ENCODE data around the gene FBXO41.

FBXO41 gene

DNA sequence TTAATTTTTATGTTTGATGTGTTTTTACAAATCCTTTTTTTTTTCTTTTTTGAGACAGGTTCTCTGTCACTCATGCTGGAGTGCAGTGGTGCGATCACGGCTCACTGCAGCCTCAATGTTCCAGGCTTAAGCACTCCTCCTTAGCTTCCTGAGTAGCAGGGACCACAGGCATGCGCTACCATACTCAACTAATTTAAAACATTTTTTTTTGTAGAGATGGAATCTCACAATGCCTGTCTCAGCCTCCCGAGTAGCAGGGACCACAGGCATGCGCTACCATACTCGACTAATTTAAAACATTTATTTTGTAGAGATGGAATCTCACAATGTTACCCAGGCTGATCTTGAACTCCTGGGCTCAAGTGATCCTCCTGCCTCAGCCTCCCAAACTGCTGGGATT, 78.7 kb downstream of the FBXO41 start:
- H3K4me3 ChIP-seq (ENCODE audit: low read length) = no peak overlapping the region
- no peak for DNase-seq (ENCODE audit: low read depth)
- TF ChIP-seq CTCF (IDR thresholded peaks at IDR 0.05; ENCODE audit: insufficient read depth, low read depth, low read length, missing control alignments) = no peak

Data from epithelial cell of esophagus (primary cell).